Loucy (cell line): ENCODE measurements around the gene GPR173.

Source experiments
- H2AFZ ChIP-seq: fragments of 200-600 bp; sonication (generic); 2 replicates; pipeline ENCODE4 v1.6.0; 2016; ENCODE audit warnings: antibody characterized with exemption, mild to moderate bottlenecking, low read length, moderate library complexity
- H3F3A ChIP-seq: fragments of 200-600 bp; 2 replicates; pipeline ENCODE4 v1.6.0; 2016; ENCODE audit warnings: antibody characterized with exemption, low read depth, mild to moderate bottlenecking
- H3K27me3 ChIP-seq: fragments of 200-600 bp; sonication (generic); 2 replicates; pipeline ENCODE4 v1.6.1; 2014; ENCODE audit warnings: low read length, mild to moderate bottlenecking; ENCODE audit not compliant: insufficient read depth, poor library complexity, severe bottlenecking
- H3K36me3 ChIP-seq: fragments of 200-600 bp; sonication (generic); 2 replicates; pipeline ENCODE4 v1.6.1; 2016; ENCODE audit warnings: low read length; ENCODE audit not compliant: insufficient read depth
- H3K4me1 ChIP-seq: fragments of 200-600 bp; sonication (generic); 2 replicates; pipeline ENCODE4 v1.5.1; 2014; ENCODE audit warnings: low read length, mild to moderate bottlenecking; ENCODE audit not compliant: insufficient read depth, poor library complexity, severe bottlenecking
- H3K4me2 ChIP-seq: fragments of 200-600 bp; sonication (generic); 2 replicates; pipeline ENCODE4 v1.6.0; 2014; ENCODE audit warnings: antibody characterized with exemption, low read length, low read depth, mild to moderate bottlenecking; ENCODE audit not compliant: poor library complexity, severe bottlenecking
- H3K4me3 ChIP-seq: fragments of 200-600 bp; sonication (generic); 2 replicates; pipeline ENCODE4 v1.5.1; 2014; ENCODE audit warnings: low read length, mild to moderate bottlenecking, mixed read lengths; ENCODE audit not compliant: poor library complexity, severe bottlenecking
- H3K79me2 ChIP-seq: fragments of 200-600 bp; sonication (generic); 2 replicates; pipeline ENCODE4 v1.6.1; 2014; ENCODE audit warnings: low read length; ENCODE audit not compliant: insufficient read depth
- H3K9ac ChIP-seq: fragments of 200-600 bp; sonication (generic); 2 replicates; pipeline ENCODE4 v1.6.0; 2014; ENCODE audit warnings: mild to moderate bottlenecking, low read depth, low read length, moderate library complexity; ENCODE audit not compliant: poor library complexity, severe bottlenecking
- H3K9me2 ChIP-seq: fragments of 200-600 bp; sonication (generic); replicated peaks from 2 replicates; pipeline ENCODE4 v1.6.1; 2016; ENCODE audit warnings: low read depth, low read length, mixed read lengths
- H3K9me3 ChIP-seq: fragments of 200-600 bp; sonication (generic); 2 replicates; pipeline ENCODE4 v1.6.1; 2014; ENCODE audit warnings: mild to moderate bottlenecking, antibody characterized with exemption, low read length, low read depth; ENCODE audit not compliant: insufficient read depth
- H4K20me1 ChIP-seq: fragments of 200-600 bp; sonication (generic); 2 replicates; pipeline ENCODE4 v1.6.0; 2014; ENCODE audit warnings: antibody characterized with exemption, low read length, mild to moderate bottlenecking; ENCODE audit not compliant: insufficient read depth, poor library complexity, severe bottlenecking
- CTCF ChIP-seq: fragments of 200-600 bp; sonication (generic); conservative IDR thresholded peaks from 2 replicates; pipeline ENCODE4 v1.5.1; 2014; ENCODE audit warnings: mild to moderate bottlenecking, antibody characterized with exemption, low read length
- EZH2phosphoT487 ChIP-seq: fragments of 200-600 bp; IDR thresholded peaks from 2 replicates; pipeline ENCODE4 v1.6.1; 2018; ENCODE audit warnings: antibody characterized with exemption, mild to moderate bottlenecking, moderate library complexity, borderline replicate concordance

GPR173 gene

GRCh38 chrX:53065104-53065503, 16.5 kb downstream of the GPR173 start:
- no peaks in the 10 kb centered on the region for H3K9me3 ChIP-seq
- H3K9ac ChIP-seq: no peak overlapping the region
- no peaks in the 10 kb centered on the region for H3K27me3 ChIP-seq
- no peaks in the 10 kb centered on the region for H3K4me1 ChIP-seq
- no peaks in the 10 kb centered on the region for H3K9me2 ChIP-seq
- no peak overlapping the region for H3K4me3 ChIP-seq
- TF ChIP-seq EZH2phosphoT487 (no peak), CTCF (no peak)
- H3K36me3 ChIP-seq: no peaks in the 10 kb centered on the region
- no peaks in the 10 kb centered on the region for H3F3A ChIP-seq
- H3K4me2 ChIP-seq: no peak overlapping the region
- no peak overlapping the region for H2AFZ ChIP-seq
- H3K79me2 ChIP-seq: no peaks in the 10 kb centered on the region
- no peaks in the 10 kb centered on the region for H4K20me1 ChIP-seq

GRCh38 chrX:53071064-53071463, 22.5 kb downstream of the GPR173 start:
- Histone ChIP-seq H3K4me1 (peaks cover 5% of the 10 kb centered on the region), H2AFZ (no peak overlapping the region), H3K9me3 (no peaks in the 10 kb centered on the region), H3K36me3 (no peaks in the 10 kb centered on the region), H3K9me2 (no peaks in the 10 kb centered on the region), H4K20me1 (no peaks in the 10 kb centered on the region), H3K79me2 (no peaks in the 10 kb centered on the region), H3K4me2 (peak overlapping the region; percentile 87), H3K9ac (no peak overlapping the region), H3K27me3 (no peaks in the 10 kb centered on the region), H3K4me3 (no peak overlapping the region), H3F3A (no peaks in the 10 kb centered on the region)
- TF ChIP-seq EZH2phosphoT487 (no peak), CTCF (no peak)

- H3K79me2 ChIP-seq: no peaks in the 10 kb centered on the region
- TF ChIP-seq CTCF: peak; percentile 65
- TF ChIP-seq EZH2phosphoT487: no peak
- H4K20me1 ChIP-seq: no peaks in the 10 kb centered on the region
- H3K4me2 ChIP-seq: peak overlapping the region; percentile 87
- no peaks in the 10 kb centered on the region for H3K36me3 ChIP-seq
- no peaks in the 10 kb centered on the region for H3K9me3 ChIP-seq
- peak overlapping the region; percentile 80 for H3K4me3 ChIP-seq
- peak overlapping the region; percentile 70 for H3K9ac ChIP-seq
- H2AFZ ChIP-seq: peak overlapping the region; percentile 82
- H3K27me3 ChIP-seq: no peaks in the 10 kb centered on the region
- peaks cover 5% of the 10 kb centered on the region for H3K4me1 ChIP-seq
- no peaks in the 10 kb centered on the region for H3K9me2 ChIP-seq
- no peaks in the 10 kb centered on the region for H3F3A ChIP-seq
Measured at GRCh38 chrX:53071604-53072417, 23.2 kb downstream of the GPR173 start.
